Mammary epithelial cell (primary cell): ENCODE data around the gene RAB39A.

Experiments
- EZH2 ChIP-seq: IDR thresholded peaks from 2 replicates; pipeline ENCODE4 v1.6.1; 2012; ENCODE audit warnings: low read length, inconsistent platforms, borderline replicate concordance
- TF ChIP-seq, protein P1 (sequence below), 2 donors: IDR thresholded peaks in 1 of 2; conservative IDR thresholded peaks in 1 of 2; 2 replicates each; pipeline ENCODE4 v1.5.1; 2011 to 2012; ENCODE audit warnings: inconsistent platforms in 2 of 2, low read length in 2 of 2, mild to moderate bottlenecking in 2 of 2, control low read depth in 1 of 2, low read depth in 1 of 2; ENCODE audit not compliant: insufficient read depth in 1 of 2; ENCODE audit errors: extremely low read depth in 1 of 2

DNA sequence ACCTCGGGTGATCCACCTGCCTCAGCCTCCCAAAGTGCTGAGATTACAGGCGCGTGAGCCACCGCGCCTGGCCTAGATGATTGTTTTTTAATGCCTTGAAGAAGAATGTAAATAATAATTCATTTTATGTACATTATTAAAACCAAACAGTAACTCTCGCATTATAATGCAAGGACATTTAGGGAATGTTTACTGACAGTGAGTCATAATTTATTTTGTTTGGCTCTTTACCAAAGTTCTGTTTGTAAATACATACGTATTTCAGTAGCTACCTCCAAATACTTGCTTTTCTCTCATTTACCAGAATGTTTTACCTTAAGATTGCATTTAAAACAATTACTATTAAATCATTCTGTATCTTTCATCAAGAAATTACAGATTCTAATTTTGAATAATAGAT lies 3.0 kb downstream of the RAB39A start:
- TF ChIP-seq EZH2: no peak
- TF ChIP-seq, protein P1, sequence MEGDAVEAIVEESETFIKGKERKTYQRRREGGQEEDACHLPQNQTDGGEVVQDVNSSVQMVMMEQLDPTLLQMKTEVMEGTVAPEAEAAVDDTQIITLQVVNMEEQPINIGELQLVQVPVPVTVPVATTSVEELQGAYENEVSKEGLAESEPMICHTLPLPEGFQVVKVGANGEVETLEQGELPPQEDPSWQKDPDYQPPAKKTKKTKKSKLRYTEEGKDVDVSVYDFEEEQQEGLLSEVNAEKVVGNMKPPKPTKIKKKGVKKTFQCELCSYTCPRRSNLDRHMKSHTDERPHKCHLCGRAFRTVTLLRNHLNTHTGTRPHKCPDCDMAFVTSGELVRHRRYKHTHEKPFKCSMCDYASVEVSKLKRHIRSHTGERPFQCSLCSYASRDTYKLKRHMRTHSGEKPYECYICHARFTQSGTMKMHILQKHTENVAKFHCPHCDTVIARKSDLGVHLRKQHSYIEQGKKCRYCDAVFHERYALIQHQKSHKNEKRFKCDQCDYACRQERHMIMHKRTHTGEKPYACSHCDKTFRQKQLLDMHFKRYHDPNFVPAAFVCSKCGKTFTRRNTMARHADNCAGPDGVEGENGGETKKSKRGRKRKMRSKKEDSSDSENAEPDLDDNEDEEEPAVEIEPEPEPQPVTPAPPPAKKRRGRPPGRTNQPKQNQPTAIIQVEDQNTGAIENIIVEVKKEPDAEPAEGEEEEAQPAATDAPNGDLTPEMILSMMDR (conservative IDR thresholded peaks at IDR 0.05 in 1 of 2, IDR thresholded peaks at IDR 0.05 in 1 of 2; ENCODE audit: extremely low read depth in 1 of 2, insufficient read depth in 1 of 2, low read depth in 1 of 2, low read length in 2 of 2): no peak
